Urinary bladder (tissue), 4 donors: ENCODE results near the gene MOCOS. TPM values are rescaled to one million over a fixed set of nuclear protein-coding genes. Genes with fewer than 3 reads are reported as not detected.

Experiments used
- DNase-seq: peaks from one replicate; pipeline ENCODE4 v3.0.0-alpha.2; 2015; ENCODE audit errors: extremely low spot score
- H3K27ac ChIP-seq: one replicate; pipeline ENCODE4 v1.5.1; 2013; ENCODE audit warnings: low read depth, mild to moderate bottlenecking, moderate library complexity
- H3K36me3 ChIP-seq: one replicate; pipeline ENCODE4 v1.6.1; 2013; ENCODE audit warnings: mild to moderate bottlenecking, moderate library complexity; ENCODE audit not compliant: insufficient read depth
- H3K4me1 ChIP-seq: one replicate; pipeline ENCODE4 v1.6.1; 2013; ENCODE audit warnings: mild to moderate bottlenecking, moderate library complexity; ENCODE audit not compliant: insufficient read depth
- H3K4me3 ChIP-seq: one replicate; pipeline ENCODE4 v1.5.1; 2013; ENCODE audit warnings: low read depth, low read length
- WGBS: extraction: QIAGEN DNeasy Blood & Tissue Kit; methylation state at CpG from one replicate; pipeline ENCODE4 v1.1.7; 2013; 5-methylcytosine and 5-hydroxymethylcytosine counted together
- polyA plus RNA-seq: library from polyadenylated mRNA; stranded (reverse); fragments of 200-250 nt; gene quantifications from one replicate; pipeline ENCODE4 v1.2.3, GENCODE V29; 2013
- total RNA-seq: library from RNA; depleted of rRNA; stranded (reverse); fragments of >200 nt; gene quantifications from one replicate; pipeline ENCODE4 v1.2.3, GENCODE V29; 2014
- donor health status: healthy with polysubstance abuse.
- donor health status: healthy.

The MOCOS gene, protein sequence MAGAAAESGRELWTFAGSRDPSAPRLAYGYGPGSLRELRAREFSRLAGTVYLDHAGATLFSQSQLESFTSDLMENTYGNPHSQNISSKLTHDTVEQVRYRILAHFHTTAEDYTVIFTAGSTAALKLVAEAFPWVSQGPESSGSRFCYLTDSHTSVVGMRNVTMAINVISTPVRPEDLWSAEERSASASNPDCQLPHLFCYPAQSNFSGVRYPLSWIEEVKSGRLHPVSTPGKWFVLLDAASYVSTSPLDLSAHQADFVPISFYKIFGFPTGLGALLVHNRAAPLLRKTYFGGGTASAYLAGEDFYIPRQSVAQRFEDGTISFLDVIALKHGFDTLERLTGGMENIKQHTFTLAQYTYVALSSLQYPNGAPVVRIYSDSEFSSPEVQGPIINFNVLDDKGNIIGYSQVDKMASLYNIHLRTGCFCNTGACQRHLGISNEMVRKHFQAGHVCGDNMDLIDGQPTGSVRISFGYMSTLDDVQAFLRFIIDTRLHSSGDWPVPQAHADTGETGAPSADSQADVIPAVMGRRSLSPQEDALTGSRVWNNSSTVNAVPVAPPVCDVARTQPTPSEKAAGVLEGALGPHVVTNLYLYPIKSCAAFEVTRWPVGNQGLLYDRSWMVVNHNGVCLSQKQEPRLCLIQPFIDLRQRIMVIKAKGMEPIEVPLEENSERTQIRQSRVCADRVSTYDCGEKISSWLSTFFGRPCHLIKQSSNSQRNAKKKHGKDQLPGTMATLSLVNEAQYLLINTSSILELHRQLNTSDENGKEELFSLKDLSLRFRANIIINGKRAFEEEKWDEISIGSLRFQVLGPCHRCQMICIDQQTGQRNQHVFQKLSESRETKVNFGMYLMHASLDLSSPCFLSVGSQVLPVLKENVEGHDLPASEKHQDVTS
- 0.95 TPM for total RNA-seq
- 2.1 TPM for polyA plus RNA-seq

DNA sequence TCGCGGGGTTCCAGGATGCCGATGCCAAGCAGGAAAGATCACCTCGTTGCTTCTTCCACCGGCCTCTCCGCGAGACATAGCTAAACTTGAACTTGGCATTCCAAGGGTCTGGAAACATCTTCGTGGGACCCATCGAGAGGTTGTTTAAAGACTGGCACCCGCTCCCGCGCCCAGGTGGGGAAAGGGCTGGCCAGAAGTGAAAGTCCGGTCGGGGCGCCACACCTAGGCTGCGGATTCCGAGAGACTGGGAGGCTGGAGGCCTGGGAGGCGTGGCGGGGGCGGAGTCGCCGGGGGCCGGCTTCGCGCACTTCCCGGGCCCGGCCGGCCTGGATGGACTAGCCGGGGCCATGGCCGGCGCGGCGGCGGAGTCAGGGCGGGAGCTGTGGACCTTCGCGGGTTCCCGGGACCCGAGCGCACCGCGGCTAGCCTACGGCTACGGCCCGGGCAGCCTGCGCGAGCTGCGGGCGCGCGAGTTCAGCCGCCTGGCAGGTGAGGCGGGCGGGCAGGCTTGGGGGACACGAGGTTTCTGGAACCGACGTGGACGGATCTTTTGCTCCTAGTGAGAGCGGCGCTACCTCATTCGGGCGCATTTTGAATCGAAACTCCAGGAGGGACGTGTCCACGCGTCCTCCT, at the start of gene MOCOS:
TSS of gene MOCOS (plus strand) at position 305 of the 633 bp plus-strand sequence. CDS start at position 348, 43 bp downstream.
- Histone ChIP-seq H3K4me3 (peak within 1 kb of the TSS; percentile 71), H3K4me1 (no peaks in the 10 kb centered on the region), H3K36me3 (no peaks in the 10 kb centered on the region), H3K27ac (no peak within 1 kb of the TSS)
- no peak for DNase-seq
- WGBS = under 1% methylated on average over 66 of the region's 66 CpGs

DNA sequence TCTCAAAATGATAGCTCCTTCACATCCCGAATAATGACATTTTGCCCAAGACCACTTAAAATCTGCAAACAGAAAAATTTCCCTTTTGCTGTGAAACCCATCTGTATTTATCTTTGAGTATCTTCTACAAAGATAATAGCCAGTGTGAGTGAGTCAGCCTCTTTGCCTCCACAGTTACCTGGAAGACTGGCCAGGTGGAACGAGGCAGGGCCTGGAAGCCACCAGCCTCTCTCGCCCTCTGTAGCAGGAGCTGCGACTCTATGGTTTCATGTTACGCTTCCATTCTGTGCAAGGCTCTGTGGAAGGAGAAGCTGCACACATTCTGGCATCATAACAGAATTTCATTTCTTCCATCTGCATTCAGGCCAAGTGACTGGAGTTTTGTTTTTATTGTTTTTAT, 48.1 kb upstream of the MOCOS start:
- DNase-seq = no peak
- peaks cover 12% of the 10 kb centered on the region for H3K36me3 ChIP-seq
- H3K4me1 ChIP-seq = no peaks in the 10 kb centered on the region
- H3K4me3 ChIP-seq = no peak overlapping the region
- 90% methylated on average over 5 of the region's 5 CpGs for WGBS
- no peak overlapping the region for H3K27ac ChIP-seq

DNA sequence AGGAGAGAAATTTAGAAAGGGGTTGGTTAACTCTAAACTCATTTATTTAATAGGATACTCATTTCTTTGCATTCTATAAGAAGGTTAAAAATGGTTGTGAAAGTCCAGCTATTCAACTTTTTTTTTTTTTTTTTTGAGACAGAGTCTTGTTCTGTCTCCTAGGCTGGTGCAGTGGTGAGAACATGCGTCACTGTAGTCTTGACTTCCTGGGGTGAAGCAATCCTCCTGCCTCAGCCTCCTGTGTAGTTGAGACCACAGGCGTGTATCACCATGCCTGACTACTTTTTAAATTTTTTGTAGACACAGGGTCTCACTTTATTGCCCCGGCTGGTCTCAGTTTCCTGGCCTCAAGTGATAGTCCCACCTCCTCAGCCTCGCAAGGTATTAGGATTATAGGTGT, 45.7 kb upstream of the MOCOS start:
- no peaks in the 10 kb centered on the region for H3K4me1 ChIP-seq
- H3K4me3 ChIP-seq = no peak overlapping the region
- H3K27ac ChIP-seq = no peak overlapping the region
- peaks cover 14% of the 10 kb centered on the region for H3K36me3 ChIP-seq
- no peak for DNase-seq
- WGBS = 97% methylated on average over 4 of the region's 4 CpGs

DNA sequence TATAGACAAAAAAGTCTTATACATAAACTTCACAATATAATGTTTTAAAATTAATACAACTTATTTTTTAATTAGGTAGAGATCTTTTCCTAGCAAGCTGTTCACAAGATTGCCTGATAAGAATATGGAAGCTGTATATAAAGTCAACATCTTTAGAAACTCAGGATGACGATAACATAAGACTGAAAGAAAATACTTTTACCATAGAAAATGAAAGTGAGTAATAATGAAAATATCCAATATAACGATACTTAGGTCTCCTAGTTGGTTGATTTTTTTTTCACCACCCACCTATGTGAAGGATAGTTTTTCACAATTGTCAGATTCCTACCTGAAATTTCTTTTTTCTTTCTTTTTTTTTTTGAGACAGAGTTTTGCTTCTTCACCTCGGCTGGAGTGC, 44.5 kb upstream of the MOCOS start:
- Histone ChIP-seq H3K4me1 (no peaks in the 10 kb centered on the region), H3K36me3 (peaks cover 12% of the 10 kb centered on the region), H3K27ac (no peak overlapping the region), H3K4me3 (no peak overlapping the region)
- DNase-seq = no peak
- 90% methylated on average over 3 of the region's 3 CpGs for whole genome bisulfite sequencing

DNA sequence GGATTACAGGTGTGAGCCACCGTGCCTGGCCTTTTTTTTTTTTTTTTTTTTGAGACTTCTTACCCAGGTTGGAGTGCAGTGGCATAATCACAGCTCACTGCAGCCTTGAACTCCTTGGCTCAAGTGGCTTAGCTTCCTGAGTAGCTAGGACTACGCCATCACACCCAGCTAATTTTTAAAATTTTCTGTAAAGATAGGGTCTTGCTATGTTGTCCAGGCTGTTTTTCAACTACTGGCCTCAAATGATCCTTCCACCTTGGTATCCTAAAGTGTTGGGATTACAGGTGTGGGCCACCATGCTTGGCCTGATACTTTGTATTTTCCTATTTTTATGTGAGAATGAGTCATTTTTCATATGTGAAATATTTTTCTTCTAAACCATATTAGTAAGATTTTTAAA, 43.9 kb upstream of the MOCOS start:
- no peak for DNase-seq
- peaks cover 8% of the 10 kb centered on the region for H3K36me3 ChIP-seq
- H3K4me1 ChIP-seq = no peaks in the 10 kb centered on the region
- 90% methylated on average over 2 of the region's 2 CpGs for WGBS
- no peak overlapping the region for H3K4me3 ChIP-seq
- H3K27ac ChIP-seq = no peak overlapping the region

DNA sequence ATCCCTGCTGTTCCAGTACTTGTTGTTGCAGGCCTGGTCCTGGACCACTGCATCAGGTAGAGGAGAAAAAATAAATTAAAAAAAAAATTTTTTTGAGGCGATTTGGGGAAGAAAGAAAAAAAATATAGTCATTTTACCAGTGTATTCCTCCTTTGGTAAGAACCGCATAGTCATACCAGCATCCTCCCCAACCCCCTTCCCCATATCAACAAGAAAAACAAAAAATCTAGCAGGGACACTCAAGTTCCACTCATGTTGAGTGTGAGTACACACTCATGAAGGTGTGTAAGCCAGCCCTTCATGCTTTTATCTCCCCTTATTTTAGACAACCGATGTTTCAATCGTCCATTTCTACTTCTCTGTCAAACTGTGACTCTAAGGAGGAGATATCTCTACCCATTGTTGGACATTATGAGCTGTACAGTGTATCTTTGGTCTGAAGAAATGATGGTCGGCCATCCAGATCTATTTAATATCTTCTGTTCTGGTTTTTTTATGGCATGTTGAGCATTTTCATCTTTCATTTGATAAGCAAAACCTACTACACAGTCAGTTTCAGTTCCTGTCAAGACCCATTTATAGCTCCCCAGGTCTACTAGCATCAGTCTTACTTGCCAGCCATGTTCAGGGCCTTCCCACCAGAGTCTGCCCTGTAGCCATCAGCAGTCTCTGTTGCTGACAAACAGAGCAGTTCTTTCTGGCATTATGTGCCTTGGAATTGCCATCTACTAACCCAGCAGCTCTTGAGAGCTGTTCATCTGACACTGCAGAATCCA, 37.6 kb upstream of the MOCOS start:
- Histone ChIP-seq H3K27ac (no peak overlapping the region), H3K4me3 (no peak overlapping the region), H3K36me3 (peaks cover 4% of the 10 kb centered on the region), H3K4me1 (no peaks in the 10 kb centered on the region)
- no peak for DNase-seq
- 95% methylated on average over 5 of the region's 5 CpGs for WGBS

DNA sequence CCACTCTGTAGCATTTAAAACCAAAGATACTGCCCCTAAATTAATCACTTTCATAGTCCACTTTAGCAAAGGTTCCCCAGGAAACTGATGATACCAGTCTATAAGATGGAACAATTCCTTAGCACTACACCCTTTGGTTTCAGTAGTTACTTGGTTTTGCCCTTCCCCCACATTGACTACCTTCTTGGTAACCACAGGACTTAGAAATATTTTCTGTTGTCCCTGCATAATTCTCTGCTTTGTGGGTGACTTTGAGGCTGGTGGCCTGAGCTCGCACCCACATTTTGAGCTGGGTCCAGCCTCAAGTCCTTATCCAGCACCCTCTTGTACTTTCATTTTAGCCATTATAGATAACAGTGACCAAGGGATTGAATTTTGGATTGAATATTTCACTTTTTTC, 34.5 kb upstream of the MOCOS start:
- no peaks in the 10 kb centered on the region for H3K4me1 ChIP-seq
- DNase-seq = no peak
- WGBS = 92% methylated on average over 1 of the region's 1 CpG
- peaks cover 11% of the 10 kb centered on the region for H3K36me3 ChIP-seq
- no peak overlapping the region for H3K4me3 ChIP-seq
- H3K27ac ChIP-seq = no peak overlapping the region

DNA sequence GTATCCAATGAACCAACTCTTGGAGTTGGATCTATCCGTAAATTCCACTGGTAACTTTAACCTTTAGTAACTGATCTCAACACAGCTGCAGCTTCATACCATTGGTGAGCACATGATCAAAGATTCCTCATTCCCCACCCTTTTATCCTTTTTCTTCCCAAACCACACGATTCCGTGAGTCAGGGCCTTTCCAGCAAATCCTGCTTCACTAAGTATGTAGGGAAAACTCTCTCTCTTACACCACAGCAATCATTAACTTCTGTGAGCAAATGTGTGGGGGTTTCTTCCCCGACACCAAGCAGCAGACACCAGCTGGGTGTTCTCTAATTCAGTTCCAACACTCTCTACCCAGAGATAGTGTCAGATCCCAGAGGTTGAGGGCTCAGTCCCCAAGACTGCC, 34.1 kb upstream of the MOCOS start:
- WGBS = 72% methylated on average over 4 of the region's 4 CpGs

DNA sequence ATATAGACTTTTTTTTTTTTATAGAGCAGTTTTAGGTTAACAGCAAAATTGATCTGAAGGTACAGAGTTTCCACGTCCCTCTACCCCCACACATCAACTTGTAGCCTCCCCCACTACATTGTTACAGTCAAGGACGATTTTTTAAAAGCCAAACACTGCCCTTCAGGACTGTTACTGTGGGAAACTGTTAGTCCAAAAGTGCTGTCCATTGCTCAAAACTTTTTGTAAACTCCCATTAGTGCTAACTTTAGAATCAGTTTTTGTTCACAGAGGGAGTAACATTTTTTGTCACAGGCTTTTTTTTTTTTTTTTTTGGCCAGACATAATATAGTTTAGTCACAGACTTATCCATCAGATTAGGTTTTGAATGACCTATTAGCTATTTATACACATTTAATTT, 33.5 kb upstream of the MOCOS start:
- H3K27ac ChIP-seq = no peak overlapping the region

More for the DNA sequence above, 34.1 kb upstream of the MOCOS start:
- DNase-seq = no peak
- no peaks in the 10 kb centered on the region for H3K4me1 ChIP-seq
- H3K36me3 ChIP-seq = peaks cover 11% of the 10 kb centered on the region
- H3K4me3 ChIP-seq = no peak overlapping the region
- H3K27ac ChIP-seq = no peak overlapping the region

DNA sequence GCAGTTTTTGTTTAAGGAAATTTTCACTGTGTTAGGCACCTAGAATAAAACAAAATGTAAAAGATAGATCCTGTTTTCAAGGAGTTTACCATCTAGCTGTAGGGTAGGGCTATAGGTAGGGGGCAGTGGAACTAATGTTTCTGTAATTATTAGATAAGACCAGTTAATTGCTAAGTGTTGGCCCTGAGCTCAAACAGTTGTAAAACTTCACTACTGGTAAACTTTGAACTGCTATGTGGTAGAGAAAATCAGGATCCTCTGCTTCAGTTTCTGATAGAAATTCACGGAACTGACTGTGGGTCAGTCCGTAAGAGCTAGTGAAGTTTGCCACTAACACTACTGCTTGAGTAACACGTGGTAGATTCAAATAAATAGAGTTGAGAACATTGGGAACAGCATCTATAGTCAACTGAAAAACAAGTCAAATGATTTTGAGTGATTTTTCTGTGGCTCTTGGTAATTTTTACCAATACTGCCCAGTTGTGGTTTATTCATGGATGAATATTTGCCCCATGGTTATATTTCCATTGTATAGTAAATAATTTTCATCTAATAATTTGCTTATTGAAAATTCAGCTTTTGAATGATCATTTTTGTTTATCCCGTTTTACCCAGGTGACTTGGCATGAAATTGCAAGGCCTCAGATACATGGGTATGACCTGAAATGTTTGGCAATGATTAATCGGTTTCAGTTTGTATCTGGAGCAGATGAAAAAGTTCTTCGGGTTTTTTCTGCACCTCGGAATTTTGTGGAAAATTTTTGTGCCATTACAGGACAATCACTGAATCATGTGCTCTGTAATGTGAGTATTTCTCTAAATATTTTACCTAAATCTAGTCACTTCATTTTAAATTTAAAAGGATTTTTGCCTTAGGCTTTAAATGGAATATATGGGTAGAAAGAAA, 31.2 kb upstream of the MOCOS start:
- WGBS = 87% methylated on average over 7 of the region's 7 CpGs
- no peak for DNase-seq
- peaks cover 12% of the 10 kb centered on the region for H3K36me3 ChIP-seq

More for the DNA sequence above, 33.5 kb upstream of the MOCOS start:
- no peak for DNase-seq
- 73% methylated on average over 2 of the region's 2 CpGs for whole genome bisulfite sequencing
- no peaks in the 10 kb centered on the region for H3K4me1 ChIP-seq
- H3K4me3 ChIP-seq = no peak overlapping the region
- H3K36me3 ChIP-seq = peaks cover 11% of the 10 kb centered on the region

DNA sequence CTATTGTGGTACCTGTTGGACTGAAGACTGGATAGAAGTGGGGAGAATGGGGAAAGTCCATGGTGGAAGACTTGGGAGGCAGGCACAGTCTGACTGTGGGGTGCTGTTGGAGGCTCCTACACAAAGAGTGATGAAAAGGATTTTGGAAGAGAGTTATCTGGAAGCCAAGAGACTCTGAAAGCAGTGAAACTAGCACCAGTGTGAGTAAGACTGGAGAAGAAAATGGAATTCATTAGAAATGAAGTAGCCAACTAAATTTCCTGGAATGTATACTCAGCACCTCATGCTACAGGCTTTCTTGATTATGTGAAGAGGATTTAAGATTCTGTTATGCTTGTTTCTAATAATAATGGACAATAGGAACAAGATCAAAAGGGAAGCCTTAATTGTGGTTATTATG, 29.9 kb upstream of the MOCOS start:
- H3K4me1 ChIP-seq = no peaks in the 10 kb centered on the region
- no peak overlapping the region for H3K27ac ChIP-seq
- peaks cover 15% of the 10 kb centered on the region for H3K36me3 ChIP-seq
- H3K4me3 ChIP-seq = no peak overlapping the region
- DNase-seq = no peak

More for the DNA sequence above, 31.2 kb upstream of the MOCOS start:
- no peak overlapping the region for H3K27ac ChIP-seq
- no peaks in the 10 kb centered on the region for H3K4me1 ChIP-seq
- H3K4me3 ChIP-seq = no peak overlapping the region

DNA sequence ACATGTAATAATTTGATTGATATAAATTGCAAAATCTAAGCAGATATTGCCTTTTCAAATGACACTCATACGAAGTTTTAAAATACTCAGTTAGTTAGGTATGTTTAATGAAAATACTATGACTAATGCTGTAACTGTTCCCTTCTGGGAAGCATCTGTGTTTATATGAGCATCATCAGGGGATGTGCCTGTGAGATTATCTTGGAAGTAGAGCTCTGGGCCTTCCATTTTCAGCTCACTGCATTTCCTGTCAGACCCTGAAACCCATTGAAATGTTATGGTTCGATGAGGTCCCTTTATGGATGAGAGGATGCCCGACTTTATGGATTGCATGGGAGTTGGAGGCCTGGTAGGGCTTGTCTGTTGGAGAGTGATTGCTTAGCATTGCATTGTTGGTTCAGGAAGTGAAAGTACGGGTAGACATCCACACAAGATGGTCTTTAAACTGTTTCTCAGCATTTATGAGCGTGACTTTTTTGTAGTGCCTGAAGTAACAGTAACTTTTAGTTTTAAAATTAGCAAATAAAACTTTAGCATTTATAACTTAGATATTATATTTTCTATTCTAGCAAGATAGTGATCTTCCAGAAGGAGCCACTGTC, 28.9 kb upstream of the MOCOS start:
- Histone ChIP-seq H3K27ac (no peak overlapping the region), H3K4me3 (no peak overlapping the region), H3K36me3 (peaks cover 15% of the 10 kb centered on the region)

More for the DNA sequence above, 28.9 kb upstream of the MOCOS start:
- 67% methylated on average over 5 of the region's 5 CpGs for WGBS
- no peak for DNase-seq
- no peaks in the 10 kb centered on the region for H3K4me1 ChIP-seq
